Measurements from ENCODE around the gene FGGY.

GRCh38 chr1:59502009-59502691, 205.3 kb downstream of the FGGY start:
- TF ChIP-seq CTCF (IDR thresholded peaks at IDR 0.05) = no peak
- TF ChIP-seq POLR2A (IDR thresholded peaks at IDR 0.05) = no peak

Measured in uterus (tissue), 2 donors.